GM18907 (cell line): ENCODE results near the gene STK39.
"Not testable (repeated sequence)": the region's sequence is repeated elsewhere in the genome, so short reads cannot be mapped to it uniquely, and the experiment has no call there.

Experiments used
- ATAC-seq: cut with Tn5 transposase; IDR thresholded peaks from one replicate; pipeline ENCODE4 v1.9.1; 2021; ENCODE audit warnings: mild to moderate bottlenecking, moderate library complexity; ENCODE audit not compliant: unreplicated experiment

The STK39 gene

DNA sequence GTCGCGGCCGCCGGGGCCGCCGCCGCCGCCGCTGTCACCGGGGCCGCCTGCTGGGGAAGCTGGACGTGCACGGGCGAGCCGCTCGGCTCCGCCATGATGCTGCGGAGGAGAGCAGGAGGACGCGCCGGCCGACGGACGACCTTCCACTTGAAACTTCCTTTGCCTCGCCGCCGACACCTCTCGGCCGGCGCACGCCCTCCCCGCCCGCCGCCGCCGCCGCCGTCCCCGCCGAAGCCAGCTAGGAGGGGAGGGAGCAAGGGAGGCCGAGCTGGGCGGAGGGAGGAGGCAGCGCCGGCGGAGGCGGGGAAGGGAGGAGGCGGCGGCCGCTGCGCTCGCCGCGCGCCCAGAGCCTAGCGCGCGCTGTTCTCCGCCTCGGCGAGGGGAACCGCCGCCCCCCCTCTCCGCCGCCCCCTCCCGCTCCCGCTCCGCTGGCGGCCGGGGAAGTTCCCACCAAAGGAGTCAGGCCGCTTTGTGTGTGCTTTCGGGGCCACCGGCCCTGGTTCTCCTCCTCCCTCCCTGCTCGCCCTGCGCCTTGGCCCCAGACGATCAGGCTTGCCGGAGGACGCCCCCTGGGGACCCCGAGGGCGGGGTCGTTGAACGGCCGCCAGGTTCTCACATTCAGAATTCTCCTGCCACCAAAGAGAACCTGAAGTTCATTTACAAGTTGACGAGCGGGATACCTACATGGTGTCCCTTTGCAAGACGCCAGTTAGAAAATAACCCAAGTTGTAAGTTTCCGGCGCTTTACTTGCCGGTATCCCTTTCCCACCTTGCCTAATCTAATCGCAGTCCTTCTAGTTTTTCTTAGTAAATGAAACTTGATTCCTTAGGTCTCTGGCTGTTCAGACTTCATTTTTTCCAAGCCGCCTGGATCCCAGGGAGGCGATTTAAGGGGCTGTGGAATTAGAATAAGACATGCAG, at the start of gene STK39:
STK39 (minus strand) TSS at position 255 of the 921 bp plus-strand sequence; CDS start at position 95, 160 bp downstream.
- peak; percentile 80 for ATAC-seq

DNA sequence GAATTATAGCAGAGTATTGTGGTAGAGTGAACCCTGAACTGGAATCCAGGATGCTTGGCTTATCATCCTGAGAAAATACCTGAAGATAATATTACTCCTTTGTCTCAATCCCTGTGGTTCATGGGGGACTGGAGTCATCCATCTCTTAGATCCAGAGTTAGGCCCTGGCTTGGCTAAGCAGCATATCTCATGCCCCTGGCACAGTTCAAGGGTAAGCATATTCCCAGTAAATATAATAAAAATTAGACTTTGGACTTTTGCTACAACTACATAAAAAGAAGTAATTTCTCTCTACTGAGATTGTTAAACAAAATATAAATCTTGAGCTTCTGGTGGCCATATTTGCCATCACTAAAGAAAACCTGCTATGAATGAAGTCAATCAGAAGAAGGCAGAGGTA, 47.7 kb upstream of the STK39 start:
- no peak for ATAC-seq

DNA sequence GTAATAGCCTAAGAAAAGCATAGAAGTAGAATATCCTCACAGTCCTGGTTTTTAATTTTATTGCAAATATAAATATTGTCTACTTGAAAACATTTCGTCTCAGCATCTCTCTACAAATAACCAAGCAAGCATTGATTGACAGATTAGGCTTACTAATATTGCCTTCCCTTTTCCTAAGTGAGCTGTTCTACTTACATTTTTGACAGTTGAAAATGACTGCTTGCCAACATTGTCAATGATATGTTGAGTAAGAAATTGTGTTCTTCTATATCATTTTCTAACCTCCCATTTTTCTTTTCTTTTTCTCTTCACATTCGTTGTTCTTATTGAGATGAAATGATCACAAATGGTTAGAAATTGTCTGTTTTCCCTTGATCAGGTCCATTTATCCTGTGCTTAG, 47.0 kb upstream of the STK39 start:
- no peak for ATAC-seq

DNA sequence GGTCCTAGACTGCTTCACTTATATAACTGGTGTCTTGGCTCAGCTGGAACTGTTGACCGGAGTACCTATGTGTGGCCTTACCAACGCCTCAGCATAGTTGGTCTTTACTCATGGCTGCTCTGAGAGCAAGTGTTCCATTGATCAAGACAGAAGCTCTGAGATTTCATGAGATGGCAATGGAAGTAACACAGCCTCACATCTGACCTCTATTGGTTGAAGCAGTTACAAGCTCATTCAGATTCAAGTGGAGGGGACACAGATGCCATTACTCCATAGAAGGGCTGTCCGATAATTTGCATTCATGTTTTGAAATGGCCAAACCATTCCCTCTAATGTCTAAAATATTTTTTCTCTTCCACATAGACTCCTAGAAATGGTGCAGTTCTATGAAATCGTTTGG, 46.4 kb upstream of the STK39 start:
- no peak for ATAC-seq

DNA sequence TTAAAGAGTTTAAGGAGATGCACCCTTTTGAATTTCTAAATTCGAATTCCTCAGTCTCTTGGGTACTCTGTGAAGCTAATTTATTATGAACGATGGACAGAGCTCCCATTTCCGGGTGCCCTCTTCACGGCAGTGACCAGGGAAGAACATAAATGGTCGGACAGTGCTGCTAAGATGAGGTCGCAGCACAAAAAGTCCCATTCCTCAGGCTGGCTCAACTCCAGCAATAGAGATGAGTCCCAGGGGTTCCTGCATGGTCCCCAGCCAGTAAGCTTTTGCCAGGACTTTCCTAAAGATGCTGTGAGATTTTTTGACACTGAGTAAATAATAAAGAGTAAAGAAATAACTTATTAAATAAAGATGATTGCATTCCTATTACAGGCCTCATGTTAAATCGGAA, 43.0 kb upstream of the STK39 start:
- no peak for ATAC-seq

DNA sequence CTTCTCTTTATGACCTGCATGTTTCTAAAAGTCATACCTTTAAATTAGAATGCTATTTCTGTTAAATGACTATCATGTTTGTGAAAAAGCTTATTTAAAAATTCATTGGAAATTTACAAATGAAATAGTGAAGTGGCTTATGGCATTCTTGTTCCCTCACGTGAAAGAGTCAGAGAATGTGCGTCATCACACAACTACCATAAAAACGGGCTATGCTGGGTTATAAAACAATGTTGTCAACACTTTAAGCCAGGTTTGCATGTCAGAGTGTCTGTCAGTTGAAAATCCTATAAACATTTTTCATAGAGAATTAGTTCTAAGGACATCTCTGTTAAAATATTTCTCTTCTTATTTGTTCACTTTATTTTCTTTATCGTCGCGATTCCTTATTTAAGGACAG, 42.5 kb upstream of the STK39 start:
- ATAC-seq = no peak

DNA sequence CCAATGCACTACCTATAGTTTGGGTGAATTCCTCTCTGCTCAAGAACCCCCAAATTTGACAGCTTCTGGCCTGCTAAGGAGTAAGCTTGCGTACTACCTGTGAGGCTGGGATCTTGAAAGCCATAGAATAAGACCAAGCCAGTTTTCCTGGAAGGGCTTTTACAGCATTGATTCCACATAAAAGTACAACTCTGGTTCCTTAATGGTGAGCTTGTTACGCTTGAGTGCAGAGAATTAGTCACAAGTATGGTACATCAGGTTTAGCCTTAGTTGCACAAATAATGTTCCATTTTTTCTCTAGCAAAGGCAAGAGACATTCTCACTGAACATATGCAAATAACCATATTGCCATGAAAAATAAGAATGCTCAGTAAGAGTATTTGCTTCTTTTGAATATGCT, 39.1 kb upstream of the STK39 start:
- ATAC-seq = no peak

DNA sequence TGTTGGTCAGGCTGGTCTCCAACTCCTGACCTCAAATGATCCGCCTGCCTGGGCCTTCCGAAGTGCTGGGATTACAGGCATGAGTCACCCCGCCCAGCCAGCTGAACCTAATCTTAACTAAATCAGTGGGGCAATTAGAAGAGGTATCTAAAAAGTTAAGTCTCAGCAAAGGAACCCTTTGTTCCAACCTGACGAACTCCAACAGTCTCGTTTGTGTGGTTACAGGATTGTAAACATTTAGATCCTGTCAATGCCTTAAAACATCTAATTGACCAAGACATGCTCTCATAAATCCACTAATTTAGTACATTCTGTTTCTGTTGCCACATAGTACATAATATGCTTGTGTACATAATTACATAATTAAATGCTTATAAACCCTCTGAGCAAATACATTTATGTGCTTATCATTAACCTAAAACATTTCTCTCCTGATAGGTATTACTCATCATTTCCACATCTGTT, 31.1 kb upstream of the STK39 start:
- no peak for ATAC-seq

DNA sequence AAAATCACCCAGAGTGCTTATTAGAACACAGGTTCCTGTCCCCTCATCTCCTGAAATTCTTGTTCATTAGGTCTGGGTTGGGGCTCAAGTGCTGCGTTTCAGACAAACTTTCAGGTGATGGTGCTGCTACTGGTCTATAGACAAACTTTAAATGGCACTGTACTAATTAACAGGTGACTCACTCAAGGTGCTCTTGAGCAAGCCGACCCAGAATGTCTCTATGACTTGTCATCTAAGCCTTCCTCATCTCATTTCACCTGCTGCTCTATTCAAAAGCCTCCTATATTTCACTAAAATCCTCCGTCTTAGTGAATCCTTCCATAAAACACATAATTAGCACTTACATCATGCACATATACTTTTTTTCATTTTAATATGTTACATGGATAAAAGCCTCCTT, 29.9 kb upstream of the STK39 start:
- ATAC-seq = no peak

DNA sequence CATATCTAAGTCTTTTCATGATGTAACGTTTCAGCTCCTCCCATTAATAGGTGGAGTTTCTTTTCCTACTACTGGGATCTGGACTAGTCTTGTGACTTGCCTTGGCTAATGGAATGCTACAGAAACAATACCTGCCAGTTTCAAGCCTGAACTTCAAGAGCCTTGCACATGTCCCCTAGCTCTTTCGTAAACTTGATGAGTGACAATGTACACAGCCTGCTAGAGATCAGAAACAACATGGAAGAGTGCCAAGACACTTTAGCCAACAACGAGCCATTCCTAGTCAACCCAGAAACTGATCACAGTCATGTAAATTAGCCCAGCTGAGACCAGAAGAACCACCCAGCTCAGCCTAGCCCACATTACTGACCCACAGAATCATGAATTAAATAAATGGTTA, 24.8 kb upstream of the STK39 start:
- no peak for ATAC-seq

DNA sequence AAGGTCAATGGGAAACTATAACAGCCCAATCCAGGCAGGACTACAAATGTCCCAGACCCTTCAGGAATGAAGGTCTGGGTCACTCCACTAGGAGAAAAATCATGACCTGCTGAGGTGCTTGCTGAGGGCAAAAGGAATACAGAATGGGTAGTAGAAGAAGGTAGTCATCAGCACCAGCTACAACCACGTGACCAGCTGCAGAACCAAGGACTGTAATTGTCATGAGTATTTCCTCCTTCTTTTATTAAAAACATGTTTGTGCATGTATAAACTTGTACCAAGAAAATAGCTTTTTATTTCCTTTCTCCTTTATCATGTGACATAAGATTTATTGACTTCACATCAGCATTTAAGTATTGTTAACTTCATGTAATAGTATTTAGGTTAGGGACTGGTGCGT, 15.5 kb upstream of the STK39 start:
- ATAC-seq = not testable (repeated sequence)

DNA sequence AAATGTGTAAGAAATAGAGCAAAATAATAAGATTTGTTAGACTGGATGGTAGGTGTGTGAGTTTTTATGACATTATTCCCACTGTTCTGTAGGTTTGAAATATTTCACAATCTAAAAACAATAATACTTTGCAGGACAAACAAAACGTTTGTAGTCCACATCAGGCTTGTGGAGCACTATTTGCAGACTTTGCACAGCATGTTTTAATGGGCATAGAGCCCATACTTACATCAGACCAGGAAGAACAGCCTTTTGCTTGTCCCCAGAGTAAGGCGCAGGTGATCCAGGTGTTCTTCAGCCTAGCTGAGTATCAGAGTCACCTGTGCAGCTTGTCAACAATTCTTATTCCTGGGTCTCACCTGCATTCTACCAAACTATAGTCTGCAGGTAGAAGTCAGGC, 9.1 kb upstream of the STK39 start:
- ATAC-seq = no peak

DNA sequence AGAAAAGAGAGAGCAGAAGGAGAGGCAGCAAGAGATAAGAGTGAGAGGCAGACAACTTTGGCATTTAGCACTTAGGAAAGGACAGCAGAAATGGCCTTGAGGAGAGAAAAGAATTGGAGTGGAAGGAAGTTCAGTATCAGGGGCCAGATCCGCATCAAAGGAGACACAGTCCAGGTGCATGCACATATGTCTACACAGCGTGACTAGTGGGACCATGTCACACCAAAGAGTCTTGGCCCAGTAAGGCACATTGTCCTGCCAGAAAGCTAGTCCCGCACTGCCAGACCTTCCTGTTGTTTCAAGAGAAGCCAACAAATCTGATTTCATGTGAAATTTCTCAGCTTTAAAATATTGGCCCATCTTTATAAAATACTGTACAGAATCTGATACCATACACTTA, 8.5 kb upstream of the STK39 start:
- no peak for ATAC-seq

DNA sequence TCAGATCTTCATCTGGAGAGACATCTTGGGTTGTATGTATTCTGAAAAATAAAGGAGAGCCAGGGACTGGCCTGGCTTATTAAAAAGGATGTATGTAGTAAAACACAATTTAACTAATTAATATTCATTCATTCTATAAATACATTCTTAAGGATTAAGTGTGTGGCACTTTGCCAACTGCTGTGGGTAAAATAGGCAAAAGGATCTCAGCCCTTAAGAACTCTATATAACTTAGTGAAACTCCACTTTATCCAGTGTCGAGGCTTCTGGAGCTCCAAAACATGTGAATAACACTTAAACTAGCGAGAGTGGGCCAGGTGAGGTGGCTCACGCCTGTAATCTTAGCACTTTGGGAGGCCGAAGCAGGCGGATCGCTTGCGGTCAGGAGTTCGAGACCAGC, 7.7 kb upstream of the STK39 start:
- ATAC-seq = no peak

DNA sequence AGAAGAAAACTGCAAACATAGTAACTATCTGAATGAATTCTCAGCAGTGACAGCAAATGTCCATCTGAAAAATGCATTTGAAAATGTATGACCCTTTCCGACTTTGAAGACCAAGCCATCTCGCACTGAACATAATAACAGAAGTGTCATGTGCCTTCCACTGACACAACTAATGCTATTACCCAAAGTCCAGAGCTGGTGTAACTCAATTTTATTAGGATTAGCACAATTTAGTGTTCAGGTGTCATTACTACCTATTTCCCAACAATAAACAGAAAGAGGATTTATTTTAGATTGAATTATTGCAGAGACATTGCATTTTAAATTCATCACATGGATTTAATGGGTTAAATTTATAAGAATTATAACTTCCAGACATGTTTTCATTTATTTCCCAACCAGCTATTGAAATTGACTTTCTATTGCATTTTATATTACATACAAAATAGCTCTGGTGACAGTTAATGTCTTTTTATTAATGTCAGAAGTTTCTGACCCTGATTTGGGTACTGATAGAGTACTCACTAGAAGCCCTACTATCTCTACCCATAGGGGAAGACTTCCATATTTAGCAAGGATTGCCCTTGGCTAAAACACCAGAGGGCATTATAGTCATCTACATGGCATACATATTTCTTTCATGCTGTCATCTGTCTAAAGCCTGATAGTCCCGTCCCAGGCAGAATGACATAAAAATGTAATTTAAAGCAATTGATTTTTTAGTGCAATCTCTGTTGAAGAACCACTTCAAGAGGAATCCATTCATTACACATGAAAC, 7.0 kb upstream of the STK39 start:
- ATAC-seq = no peak

DNA sequence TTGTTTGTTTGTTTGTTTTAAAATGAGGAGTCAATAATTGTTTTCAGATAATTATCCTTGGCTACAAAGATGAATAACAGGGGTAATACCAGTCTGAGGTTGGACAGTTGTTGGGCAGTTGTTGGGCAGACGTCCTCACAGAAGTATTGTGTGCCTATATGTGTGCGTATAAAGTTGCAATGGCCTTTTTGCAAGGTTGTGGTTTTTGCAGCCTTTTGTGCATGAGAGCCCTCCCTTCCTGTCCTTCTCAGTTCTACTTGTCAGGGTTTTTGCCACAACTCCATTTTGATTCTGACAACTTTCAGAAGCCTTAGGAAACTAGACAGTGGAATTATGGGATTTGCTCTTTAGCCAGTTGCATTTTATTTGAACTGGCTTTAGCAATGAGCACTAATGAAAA, 6.0 kb upstream of the STK39 start:
- no peak for ATAC-seq

DNA sequence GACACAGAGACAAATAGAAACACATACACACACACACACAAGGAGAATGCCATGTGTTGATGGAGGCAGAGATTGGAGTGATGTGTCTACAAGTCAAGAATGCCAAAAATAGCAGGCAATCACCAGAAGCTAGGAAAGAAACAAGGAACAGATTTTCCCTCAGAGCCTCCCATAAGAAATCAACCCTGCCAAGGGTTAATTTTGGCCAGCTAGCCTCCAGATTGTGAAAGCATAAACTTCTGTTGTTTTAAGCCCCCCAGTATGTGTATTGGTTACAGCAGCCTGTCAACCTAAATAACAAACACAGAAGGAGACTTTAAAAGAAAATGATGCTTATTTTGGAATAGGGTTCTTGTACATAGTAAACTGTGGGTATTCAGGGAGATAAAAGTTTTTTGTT, 5.6 kb upstream of the STK39 start:
- ATAC-seq = no peak

DNA sequence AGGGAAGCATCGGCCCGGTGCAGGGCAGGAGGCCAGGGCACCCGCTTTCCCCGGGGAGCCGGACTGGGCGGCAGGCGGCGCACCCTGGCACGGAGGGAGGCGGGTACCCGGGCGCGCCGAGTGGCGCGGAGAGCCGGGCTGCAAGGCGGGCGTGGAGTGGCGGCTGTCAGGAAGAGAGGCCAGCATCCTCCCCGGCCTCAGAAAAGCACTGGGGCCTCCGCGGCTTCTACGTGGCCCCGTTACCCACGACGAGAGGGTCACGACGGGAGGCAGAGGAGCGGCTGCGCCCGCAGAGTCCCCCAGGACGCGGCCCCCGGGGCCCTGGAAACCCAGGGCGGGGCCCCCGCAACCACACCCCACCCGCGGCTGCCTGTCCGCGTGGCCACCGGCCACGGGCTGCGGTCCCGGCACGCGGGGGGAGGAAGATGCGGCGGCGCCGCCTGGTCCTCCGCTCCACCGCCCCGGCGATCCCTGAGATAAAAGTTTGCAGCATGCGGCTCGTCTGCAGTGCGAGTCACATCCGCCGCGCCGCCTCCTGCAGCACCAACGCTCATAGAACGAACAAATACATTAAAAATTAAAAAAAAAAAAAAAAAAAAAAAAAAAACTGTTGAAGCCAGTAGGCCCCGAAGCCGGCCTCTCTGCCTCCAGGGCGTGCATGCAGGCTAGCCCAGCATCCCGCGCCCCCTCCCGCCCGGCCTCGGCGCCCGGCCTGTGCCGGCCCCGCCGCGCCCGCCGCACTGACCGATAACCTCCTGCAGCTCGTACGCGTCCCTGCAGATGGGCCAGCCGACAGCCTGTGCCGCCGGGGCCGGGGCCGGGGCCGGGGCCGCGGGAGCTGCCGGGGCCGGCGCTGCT, 683 bp downstream of the STK39 start:
- ATAC-seq = peak; percentile 76

DNA sequence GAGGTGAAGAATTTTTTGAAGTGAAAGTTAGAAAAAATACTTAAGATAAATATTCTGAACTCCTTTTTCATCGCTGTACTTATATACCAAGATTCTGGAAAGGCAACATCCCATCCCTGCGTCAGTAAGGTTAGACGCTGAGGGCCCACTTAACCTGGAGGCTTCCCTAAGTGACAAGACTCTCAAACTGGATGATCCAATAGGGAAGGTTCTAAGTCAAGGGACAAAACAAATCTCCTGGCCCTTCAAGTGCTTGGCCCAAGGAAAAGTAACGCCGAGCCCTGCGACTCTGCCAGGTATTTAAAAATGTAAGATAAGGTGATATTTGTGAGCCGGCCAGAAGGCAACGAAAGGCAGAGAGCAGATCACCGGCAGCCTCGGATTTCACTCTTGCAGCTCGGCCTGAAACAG, 1.3 kb downstream of the STK39 start:
- ATAC-seq = no peak

DNA sequence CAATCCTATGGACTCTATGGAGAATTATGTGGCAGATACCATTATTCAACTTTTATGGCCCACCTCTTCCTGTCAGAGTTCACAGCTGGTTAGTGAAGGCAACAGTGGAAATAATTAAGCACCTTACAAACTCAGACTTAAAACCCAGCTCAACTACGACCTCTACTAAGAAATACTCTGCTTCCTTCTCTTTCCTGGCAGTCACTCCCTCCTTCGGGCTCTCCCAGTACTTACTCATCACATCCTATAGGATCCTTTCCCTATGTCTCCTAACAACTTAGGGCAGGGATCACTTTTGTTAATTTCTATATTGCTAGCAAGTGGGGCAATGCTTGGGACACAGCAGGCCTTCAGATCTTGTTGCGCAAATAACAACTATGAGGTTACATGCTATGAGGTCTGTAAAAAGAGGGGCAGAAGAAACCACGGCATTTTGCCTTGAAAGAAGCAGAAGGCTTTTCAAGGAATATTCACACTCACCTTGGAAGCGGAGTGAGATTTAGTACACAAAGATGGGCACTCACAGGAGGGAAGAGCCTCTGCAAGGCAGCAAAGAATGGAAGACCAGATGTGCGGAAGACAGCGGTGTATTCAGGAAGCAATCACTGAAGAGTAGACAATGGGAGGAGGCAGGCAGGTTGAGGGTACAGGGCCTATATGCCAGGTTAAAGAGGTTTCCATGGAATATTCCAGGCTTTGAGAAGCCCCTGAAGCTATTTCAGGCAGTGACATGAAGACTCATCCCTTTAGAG, 2.1 kb downstream of the STK39 start:
- ATAC-seq = no peak
